H1 (cell line): Measurements from ENCODE around the gene DHRS13.

Experiments
- CEBPB ChIP-seq: IDR thresholded peaks from 2 replicates; pipeline ENCODE4 v1.6.1; 2012; ENCODE audit warnings: low read depth, low read length
- CTCF ChIP-seq, 3 experiments: IDR thresholded peaks; 1 replicate in 2 of 3; 2 replicates in 1 of 3; pipeline versions ENCODE4 v1.5.1 to v1.6.1; 2011; ENCODE audit warnings: low read length in 3 of 3, mild to moderate bottlenecking in 3 of 3, inconsistent platforms in 2 of 3, low read depth in 1 of 3, moderate library complexity in 1 of 3; ENCODE audit not compliant: insufficient read depth in 1 of 3; ENCODE audit errors: control extremely low read depth in 1 of 3
- EZH2 ChIP-seq: fragments of 200-600 bp; sonication (generic); IDR thresholded peaks from 2 replicates; pipeline ENCODE4 v1.7.1; 2012; ENCODE audit warnings: low read depth, mild to moderate bottlenecking, moderate library complexity, low read length, inconsistent platforms; ENCODE audit not compliant: severe bottlenecking
- JUN ChIP-seq: IDR thresholded peaks from 2 replicates; pipeline ENCODE4 v1.6.1; 2011; ENCODE audit warnings: low read depth, mild to moderate bottlenecking, improper control_type of control experiment, low read length
- KDM1A ChIP-seq: fragments of 200-600, 300-600 bp; sonication (generic); IDR thresholded peaks from 2 replicates; pipeline ENCODE4 v1.7.1; 2016; ENCODE audit warnings: mild to moderate bottlenecking, low read length, borderline replicate concordance
- MAFK ChIP-seq: IDR thresholded peaks from 2 replicates; pipeline ENCODE4 v1.6.1; 2012; ENCODE audit warnings: low read depth, mild to moderate bottlenecking, improper control_type of control experiment, low read length
- NRF1 ChIP-seq: IDR thresholded peaks from 2 replicates; pipeline ENCODE4 v1.6.1; 2011; ENCODE audit warnings: mild to moderate bottlenecking, low read depth, low read length, improper control_type of control experiment
- POLR2AphosphoS5 ChIP-seq: IDR thresholded peaks from 2 replicates; pipeline ENCODE4 v1.6.1; 2011; ENCODE audit warnings: low read depth, low read length
- RAD21 ChIP-seq, 2 experiments: IDR thresholded peaks in 1 of 2; conservative IDR thresholded peaks in 1 of 2; 2 replicates each; pipeline ENCODE4 v1.6.1; 2011; ENCODE audit warnings: low read depth in 2 of 2, low read length in 2 of 2, improper control_type of control experiment in 1 of 2, inconsistent platforms in 1 of 2, mild to moderate bottlenecking in 1 of 2, moderate library complexity in 1 of 2
- RBBP5 ChIP-seq: IDR thresholded peaks from 2 replicates; pipeline ENCODE4 v1.7.1; 2012; ENCODE audit warnings: low read depth, mild to moderate bottlenecking, inconsistent platforms, low read length, moderate library complexity, borderline replicate concordance
- RFX5 ChIP-seq: IDR thresholded peaks from 2 replicates; pipeline ENCODE4 v1.6.1; 2011; ENCODE audit warnings: low read depth, low read length, improper control_type of control experiment, borderline replicate concordance
- RXRA ChIP-seq: IDR thresholded peaks from 2 replicates; pipeline ENCODE4 v1.6.1; 2011; ENCODE audit warnings: low read depth, mild to moderate bottlenecking, low read length, moderate library complexity; ENCODE audit not compliant: insufficient read depth
- SIN3A ChIP-seq, 2 experiments: IDR thresholded peaks in 1 of 2; conservative IDR thresholded peaks in 1 of 2; 2 replicates each; pipeline ENCODE4 v1.6.1; 2011 to 2012; ENCODE audit warnings: low read length in 2 of 2, improper control_type of control experiment in 1 of 2, low read depth in 1 of 2, mild to moderate bottlenecking in 1 of 2
- SUZ12 ChIP-seq: fragments of 200-600 bp; sonication (generic); IDR thresholded peaks from 2 replicates; pipeline ENCODE4 v1.6.1; 2012; ENCODE audit warnings: mild to moderate bottlenecking, inconsistent platforms, low read length, moderate library complexity, mixed read lengths

GRCh38 chr17:28917465-28917864 is 14.6 kb upstream of the DHRS13 start:
- TF ChIP-seq CTCF (IDR thresholded peaks at IDR 0.05; ENCODE audit: control extremely low read depth in 1 of 3, insufficient read depth in 1 of 3, low read depth in 1 of 3, low read length in 3 of 3) (no peak), RXRA (no peak), JUN (no peak), RBBP5 (no peak), POLR2AphosphoS5 (no peak), RAD21 (IDR thresholded peaks at IDR 0.05 in 1 of 2, conservative IDR thresholded peaks at IDR 0.05 in 1 of 2; ENCODE audit: low read depth in 2 of 2, low read length in 2 of 2) (no peak), CEBPB (no peak), KDM1A (no peak), SIN3A (conservative IDR thresholded peaks at IDR 0.05 in 1 of 2, IDR thresholded peaks at IDR 0.05 in 1 of 2; ENCODE audit: low read depth in 1 of 2, low read length in 2 of 2) (no peak), SUZ12 (no peak), EZH2 (no peak), MAFK (no peak), RFX5 (no peak), NRF1 (no peak)
